Smooth muscle cell of the brain vasculature (primary cell): ENCODE measurements around the gene CDH6.
A peak's percentile ranks its signal among the peaks of the same experiment; 100 is the strongest.

Source experiments
- DNase-seq: peaks from one replicate; pipeline ENCODE4 v3.0.0-alpha.2; 2012; ENCODE audit warnings: low read depth, low spot score

Gene CDH6

DNA sequence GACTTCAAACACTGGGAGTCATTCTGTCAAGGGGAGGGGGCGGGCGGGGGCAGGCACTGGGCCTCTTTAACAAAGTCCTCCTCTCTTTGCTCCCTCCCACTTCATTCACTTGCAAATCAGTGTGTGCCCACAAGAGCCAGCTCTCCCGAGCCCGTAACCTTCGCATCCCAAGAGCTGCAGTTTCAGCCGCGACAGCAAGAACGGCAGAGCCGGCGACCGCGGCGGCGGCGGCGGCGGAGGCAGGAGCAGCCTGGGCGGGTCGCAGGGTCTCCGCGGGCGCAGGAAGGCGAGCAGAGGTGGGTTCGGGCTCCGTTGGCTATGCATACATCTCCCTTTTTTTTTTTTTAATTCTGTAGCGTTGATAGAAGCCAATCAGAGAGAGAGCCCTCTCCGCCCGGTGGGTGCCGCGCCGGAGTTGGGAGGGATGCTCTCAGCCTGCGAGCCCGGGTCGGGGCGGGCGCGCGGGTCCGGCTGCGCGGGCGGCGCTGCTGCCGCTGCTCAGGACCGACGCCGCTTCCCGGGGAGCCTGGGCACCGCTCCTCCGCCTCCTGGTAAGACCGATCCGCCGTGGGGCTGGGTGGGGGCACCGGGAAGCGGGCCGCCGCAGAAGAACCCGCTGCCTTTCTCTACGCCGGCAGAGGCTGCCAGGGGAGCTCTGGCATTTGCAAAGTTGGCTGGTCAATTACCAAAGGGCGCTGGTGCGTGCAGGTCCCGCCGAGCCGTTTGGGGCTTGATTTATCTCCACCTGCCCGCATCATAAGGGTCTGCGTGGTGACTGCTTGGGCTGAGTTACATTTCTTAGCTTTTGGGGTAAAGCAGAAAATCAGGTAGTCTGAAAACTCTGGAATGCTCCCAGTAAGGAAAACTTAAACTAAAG lies at the start of gene CDH6:
Gene CDH6, plus strand, starts transcription at position 96 of the 877 bp plus-strand sequence. CDS start 73,788 bp downstream, outside the sequence.
- DNase-seq = no peak

DNA sequence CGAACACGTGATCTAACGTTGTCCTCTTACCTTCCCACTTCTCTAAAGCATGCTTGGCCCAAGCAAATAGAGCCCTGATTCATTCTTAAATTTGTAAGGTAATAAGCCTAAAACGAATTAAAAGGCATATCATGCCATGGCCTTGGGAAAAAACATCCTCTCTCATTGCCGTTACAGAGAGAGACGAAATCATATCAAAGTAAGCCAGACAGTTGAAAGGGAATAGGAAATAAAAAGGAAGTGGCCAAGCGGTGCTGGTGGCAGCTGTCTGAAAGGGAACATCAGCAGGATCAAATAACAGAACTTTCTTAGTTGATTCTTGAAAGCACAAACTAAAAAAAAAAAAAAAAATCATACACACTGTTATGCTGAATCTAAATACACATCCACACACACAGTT lies 49.1 kb upstream of the CDH6 start:
- DNase-seq = no peak

GRCh38 chr5:31148959-31149475 lies 44.5 kb upstream of the CDH6 start:
- no peak for DNase-seq

DNA sequence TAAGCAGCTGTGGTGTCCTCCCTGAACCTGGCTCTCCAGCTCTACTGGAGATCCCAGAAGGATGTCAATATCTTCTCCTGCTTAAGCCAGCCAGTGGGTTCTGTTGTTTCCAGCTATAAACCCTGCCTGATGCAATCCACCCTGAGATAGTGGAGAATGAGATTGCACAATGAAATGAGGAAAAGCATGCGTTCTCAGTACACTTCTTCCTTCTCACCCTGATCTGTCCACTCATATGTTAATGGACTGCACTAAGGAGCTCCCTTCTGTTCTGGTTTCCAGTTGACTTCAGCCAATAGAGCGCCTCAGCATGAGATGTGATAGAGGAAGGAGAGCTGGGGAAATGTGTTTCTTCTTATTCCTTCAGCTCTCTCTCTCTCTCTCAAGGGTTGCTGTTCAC lies 40.0 kb upstream of the CDH6 start:
- DNase-seq = no peak

GRCh38 chr5:31156631-31157160 lies 36.8 kb upstream of the CDH6 start:
- DNase-seq = no peak

DNA sequence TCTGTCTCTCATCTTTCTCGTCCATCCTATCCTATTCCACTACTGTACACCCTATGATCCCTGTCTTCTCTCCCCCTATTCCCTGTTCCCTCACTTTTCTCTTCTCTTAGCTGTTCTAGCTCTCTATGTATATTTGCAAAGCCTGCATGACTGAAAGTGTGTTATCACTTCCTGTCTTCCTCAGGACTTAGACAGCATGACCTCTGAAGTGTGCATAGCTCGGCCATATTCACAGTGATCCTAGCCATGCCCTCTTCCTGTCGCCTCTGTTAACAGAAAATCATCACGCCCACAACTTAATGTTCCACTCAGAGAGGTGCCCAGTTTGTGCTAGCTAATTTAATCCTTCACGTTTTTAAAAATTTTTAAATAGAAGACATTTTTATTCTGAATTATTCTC lies 35.8 kb upstream of the CDH6 start:
- DNase-seq = no peak

GRCh38 chr5:31158686-31159085 lies 34.8 kb upstream of the CDH6 start:
- DNase-seq = no peak

- DNase-seq = peak; percentile 7
Measured at GRCh38 chr5:31161781-31162181, 31.7 kb upstream of the CDH6 start.

DNA sequence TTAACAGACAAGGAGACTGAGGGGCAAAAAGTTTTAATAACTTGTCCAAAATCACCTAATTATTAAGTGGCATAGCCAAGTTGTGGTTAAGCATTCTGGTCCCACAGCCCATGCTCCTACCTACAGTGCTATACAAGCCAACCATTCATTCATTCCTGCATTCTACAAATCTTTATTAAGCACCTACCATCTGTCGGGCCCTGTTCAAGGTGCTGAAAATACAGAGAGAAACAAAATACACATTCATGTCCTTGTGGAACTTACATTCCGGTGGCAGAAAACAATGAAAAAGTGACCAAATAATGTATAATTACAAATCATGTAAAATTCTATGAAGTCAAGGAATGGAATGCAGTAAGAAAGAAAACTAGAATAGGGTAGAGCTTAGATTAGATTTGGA lies 27.8 kb upstream of the CDH6 start:
- no peak for DNase-seq

- DNase-seq = no peak
Measured at GRCh38 chr5:31169379-31169778, 24.1 kb upstream of the CDH6 start.

DNA sequence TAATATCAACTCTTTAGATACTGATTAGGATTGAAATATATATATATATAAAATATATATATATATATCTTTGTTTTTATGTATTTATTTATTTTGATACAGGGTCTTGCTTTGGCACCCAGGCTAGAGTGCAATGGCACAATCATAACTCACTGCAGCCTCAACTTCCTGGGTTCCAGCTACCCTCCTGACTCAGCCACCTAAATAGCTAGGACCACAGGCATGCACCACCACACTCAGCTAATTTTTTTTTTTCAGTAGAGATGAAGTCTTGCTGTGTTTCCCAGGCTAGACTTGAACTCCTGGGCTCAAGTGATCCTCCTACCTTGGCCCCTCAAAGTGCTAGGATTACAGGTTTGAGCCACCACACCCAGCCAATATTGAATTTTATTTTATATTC lies 20.6 kb upstream of the CDH6 start:
- DNase-seq = no peak

GRCh38 chr5:31173614-31174013 lies 19.9 kb upstream of the CDH6 start:
- DNase-seq = no peak

- no peak for DNase-seq
Measured at GRCh38 chr5:31181376-31181987, 12.0 kb upstream of the CDH6 start.

DNA sequence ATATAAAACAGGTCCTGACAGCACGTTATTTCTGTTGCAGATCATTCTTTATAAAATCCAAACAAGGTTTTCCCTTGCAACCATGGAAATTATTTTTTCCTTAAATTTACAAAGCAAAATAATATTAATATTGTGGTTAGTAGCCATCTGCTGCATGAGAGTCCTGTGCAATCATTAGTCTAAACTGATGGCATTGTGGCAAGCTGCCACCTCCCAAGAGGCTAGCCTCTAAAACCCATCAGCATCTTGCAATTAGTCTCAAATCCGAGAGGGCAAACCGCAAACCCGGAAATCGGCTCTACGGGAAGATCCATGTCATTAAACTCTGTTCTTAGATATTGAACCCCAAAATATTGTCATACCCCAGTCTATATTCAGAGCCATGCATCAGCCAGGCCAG lies 11.3 kb upstream of the CDH6 start:
- DNase-seq = no peak

DNA sequence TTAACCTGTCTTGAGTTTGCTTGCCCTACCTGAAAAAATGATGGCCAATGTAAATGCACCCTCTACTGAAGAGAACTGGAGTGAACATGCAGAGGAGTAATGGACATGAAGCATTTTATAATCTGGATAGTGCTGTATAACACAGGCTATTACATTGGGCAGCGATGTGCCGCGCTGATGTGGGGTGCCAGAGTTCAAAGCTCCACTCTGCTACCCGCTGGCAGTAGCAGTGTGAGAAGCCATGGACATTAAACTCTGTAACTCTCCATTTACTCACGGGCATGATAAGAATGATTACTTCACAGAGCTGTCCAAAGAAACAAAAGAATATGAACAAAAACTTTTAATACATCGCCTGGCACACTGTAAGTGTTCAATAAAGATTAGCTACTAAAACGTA lies 7.5 kb upstream of the CDH6 start:
- no peak for DNase-seq

DNA sequence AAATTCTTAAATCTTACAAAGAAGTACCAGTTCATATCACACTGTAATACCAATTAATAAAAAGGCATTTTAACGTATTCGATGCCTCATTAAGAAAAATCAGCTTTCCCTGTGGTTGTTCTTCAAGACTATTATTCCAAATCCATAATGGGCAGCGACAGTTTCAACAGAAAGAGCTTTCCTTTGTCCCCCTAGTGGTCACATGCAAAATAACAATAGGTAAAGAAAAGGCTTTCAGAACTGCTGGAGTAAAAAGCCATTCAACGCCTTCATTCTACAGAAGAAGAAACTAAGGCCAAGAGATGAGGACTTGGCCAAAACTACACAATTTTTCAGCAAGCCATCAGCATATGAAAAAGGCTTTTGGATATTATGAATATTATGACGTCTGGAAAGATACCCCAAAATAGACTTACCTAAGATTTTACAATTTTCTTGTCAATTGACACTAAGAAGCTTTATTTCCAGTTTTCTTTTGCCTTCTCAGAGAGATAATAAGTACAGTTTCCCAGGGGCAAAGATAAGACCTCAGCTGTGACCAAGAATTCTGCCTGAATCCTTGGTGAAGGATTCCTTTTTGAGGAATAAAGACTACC lies 6.7 kb upstream of the CDH6 start:
- no peak for DNase-seq

GRCh38 chr5:31187591-31187990 lies 5.9 kb upstream of the CDH6 start:
- no peak for DNase-seq

DNA sequence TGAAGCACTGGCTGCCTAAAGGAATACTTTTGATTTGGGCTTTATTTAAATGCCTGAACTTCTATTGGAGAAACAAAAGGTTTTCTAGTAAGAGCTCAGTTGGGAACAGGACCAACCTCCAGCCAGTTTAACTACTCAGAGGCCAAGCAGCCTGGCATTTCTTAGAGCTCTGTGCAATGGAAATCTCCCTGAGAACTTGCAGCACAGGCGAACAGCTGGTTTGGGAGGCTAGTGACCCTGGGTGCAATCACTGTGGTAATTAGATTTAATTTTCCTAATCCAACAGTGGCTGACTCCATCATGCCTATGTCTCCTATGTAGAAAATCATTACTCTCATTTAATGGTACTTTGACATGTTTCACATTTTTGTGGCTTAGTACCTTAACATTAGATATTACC lies 1.0 kb upstream of the CDH6 start:
- DNase-seq = no peak

DNA sequence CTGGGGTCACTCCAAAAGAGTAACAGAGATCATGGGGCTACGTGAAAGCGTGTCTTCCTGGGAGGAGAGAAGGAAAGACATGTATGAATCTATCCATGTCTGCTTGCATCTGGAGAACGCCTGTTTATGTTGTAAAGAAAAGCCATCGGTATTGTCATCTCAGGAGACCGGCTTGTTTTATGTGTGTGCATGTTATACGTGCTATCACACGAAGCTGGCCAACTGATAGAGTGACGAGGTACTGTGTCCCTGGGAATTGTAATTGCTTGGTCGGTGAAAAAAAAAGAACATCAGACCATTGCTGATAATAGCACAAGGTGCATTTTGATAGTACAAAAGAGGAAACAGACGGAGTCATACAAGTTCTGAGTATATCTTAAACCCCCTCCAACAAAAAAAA lies 370 bp upstream of the CDH6 start:
- no peak for DNase-seq

- DNase-seq = no peak
Measured at GRCh38 chr5:31194468-31194813, 955 bp downstream of the CDH6 start.

DNA sequence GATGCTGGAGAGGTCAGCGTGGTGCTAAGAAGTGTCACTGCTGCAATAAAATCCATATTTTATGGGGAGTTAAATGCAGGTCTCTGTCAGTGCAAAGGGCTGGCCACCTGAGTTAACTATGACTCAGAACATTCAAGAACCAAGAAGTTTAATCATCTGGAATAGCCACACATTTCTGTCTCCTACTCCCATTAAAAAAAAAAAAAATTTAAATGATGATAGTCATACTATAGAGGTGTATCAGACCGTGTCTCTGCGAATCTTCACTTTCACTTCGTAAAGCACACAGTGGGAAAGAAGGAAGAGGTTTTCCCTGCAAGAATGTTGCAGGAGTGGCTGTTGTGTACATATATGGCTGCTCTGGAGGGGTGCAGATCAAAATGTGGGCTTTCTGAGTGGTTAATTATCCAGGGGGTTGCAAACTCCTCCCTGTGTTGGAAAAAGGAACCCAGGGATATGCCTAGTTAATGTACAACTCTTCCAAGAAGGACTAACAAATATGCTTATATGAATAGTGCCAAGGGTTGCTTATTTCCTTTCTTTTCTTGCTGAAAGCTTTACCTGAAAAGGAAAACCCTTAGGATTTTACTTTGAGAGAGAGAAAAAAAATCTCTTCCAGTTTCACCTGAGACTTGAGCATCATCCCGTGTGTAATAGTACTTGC lies 1.5 kb downstream of the CDH6 start:
- DNase-seq = no peak

- DNase-seq = no peak
Measured at GRCh38 chr5:31196309-31196708, 2.8 kb downstream of the CDH6 start.
